HG03159 (cell line): ENCODE measurements around the gene SH3TC2.
A peak's percentile ranks its signal among the peaks of the same experiment; 100 is the strongest.

Experiments
- ATAC-seq: cut with Tn5 transposase; IDR thresholded peaks from one replicate; pipeline ENCODE4 v1.9.1; 2021; ENCODE audit warnings: mild to moderate bottlenecking, moderate library complexity; ENCODE audit not compliant: unreplicated experiment

The SH3TC2 gene

DNA sequence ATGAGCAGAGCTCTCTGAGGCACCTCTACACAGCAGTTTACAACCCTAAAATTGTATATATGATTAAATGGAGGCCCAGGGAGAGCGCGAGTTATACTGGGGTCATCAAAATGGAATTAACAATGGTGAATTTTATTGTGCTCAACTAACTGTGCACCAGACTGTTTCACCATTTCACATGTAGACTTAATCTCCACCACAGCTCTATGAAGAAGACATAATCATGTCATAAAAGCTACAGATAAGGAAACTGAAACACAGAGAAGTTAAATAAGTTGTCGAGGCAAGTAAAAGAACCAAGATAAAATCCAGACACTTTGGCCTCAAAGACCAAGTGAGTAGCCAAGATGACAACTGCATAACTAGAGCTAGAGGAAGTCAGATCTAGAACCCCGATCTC lies 1.5 kb downstream of the SH3TC2 start:
- no peak for ATAC-seq

DNA sequence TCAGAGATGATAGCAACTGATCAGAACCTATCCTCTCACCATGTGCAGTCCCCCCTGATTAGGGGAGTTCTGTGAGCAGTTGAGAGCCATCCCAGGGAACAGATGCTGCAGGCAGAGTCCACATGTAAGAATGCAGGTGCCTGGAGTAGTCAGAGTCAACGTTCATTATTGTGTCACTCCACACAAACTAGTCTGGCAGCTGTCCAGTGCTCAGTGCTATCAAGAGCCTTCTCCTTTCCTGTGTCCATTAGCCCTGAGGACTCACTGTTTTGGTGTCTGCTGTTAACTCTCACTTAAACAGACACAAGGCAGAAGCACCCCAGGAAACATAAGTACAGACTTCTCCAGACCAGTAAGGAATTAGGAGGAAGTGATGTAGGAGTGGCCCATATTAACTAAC lies 2.5 kb downstream of the SH3TC2 start:
- no peak for ATAC-seq

DNA sequence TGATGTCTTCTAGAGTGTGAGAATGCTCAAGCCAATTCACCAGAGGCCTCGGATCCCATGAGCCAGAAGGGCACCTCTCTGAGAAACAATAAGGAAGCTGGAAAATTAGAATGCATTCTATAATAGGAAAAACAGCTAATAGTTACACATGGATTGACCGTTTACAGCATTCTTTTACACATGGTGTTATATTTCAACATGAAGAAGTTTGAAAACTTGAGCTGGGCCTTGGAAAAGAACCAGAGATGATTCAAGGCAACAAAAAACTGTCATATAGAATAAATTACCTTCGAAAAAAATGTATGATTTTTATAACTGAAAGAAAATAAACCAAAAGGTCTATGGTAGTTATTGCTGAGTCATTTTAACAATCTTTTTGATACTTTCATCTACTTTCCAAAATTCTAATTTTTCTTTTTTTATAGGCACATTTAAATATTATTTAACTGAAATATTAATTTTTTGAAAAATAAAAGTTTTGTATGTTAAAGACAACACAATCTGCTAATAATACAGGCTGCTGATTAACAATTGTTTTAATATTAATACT lies 6.2 kb downstream of the SH3TC2 start:
- ATAC-seq = no peak

- ATAC-seq = no peak
Observed at GRCh38 chr5:149054416-149054815, 8.4 kb downstream of the SH3TC2 start.

DNA sequence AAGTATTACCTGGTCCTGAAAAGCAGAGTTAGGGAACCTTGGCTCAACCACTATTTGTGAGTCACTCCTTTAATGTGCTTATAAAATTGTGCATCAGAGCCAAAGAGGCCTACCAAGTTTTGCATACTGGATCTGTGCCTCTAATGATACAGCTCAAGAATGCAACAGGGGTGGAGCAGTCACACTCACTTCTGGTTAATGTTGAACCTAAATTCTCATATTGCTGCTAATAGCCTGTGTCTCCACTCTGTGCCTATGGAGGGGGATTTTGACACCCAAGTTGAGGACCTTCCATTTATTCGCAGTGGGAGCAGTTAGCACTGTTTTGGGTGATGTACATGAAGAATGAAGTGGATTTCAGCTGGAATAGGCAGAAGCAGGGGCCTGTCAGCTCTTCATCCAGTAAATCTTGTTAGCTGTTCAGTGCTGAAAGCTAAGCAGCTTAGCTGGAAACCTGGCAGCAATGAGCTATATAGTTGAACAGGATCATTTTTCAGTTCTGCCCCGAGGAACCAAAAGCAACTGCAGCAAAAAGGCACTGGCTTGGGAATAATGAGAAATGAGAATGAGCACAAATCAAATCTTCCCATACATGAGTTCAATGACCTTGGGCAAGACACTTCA lies 9.7 kb downstream of the SH3TC2 start:
- no peak for ATAC-seq

- ATAC-seq = no peak
Observed at GRCh38 chr5:149049371-149049781, 13.5 kb downstream of the SH3TC2 start.

DNA sequence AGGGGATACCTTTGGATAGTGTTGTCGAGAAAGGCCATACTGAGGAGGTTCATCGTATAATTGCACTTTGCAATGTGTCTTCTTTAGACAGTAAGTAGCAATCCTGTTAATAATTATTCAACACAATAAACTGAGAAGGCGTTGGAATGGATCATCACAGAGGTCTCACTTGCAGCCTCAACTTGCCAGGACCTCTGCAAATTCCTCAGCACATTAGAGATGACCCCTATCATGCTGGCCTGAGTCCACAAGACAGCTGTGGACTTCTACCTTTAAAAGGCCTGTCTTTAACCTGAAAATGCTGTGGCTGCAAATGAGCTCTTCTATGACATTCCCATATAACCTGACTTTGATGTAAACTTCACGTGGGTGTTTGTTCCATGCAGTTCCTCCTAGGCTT lies 14.1 kb downstream of the SH3TC2 start:
- ATAC-seq = no peak

GRCh38 chr5:149047462-149047861 lies 15.4 kb downstream of the SH3TC2 start:
- no peak for ATAC-seq

- ATAC-seq = no peak
Observed at GRCh38 chr5:149046196-149046829, 16.5 kb downstream of the SH3TC2 start.

GRCh38 chr5:149045089-149045460 lies 17.8 kb downstream of the SH3TC2 start:
- ATAC-seq = no peak

DNA sequence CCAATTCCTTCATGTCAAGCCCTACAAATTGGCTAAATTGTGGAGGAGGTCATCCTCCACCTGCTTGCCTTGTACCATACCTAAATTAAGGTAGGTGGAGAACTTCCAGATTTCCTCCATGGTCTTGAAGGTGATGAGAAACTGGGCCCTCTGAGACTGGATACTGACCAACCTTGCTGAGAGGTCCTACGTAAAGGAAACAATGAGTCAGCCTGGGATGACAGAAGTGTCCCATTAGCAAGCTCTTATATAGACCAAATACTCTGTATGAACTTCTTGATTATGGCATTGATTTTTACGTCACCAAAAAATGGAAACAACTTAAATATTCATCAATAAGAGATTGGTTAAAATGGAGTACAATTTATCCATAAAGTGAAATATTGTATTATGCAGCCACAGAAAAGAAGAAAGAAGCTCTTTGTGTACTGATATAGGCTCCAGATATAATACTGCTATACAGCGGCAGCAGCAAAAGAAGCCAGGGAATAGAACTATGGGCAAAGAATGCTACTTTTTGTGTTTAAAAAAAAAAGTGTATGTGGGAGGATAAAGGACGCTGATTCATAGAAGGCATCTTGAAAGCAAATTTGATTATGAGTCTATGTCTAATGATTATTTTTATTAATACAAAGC lies 18.3 kb downstream of the SH3TC2 start:
- no peak for ATAC-seq

DNA sequence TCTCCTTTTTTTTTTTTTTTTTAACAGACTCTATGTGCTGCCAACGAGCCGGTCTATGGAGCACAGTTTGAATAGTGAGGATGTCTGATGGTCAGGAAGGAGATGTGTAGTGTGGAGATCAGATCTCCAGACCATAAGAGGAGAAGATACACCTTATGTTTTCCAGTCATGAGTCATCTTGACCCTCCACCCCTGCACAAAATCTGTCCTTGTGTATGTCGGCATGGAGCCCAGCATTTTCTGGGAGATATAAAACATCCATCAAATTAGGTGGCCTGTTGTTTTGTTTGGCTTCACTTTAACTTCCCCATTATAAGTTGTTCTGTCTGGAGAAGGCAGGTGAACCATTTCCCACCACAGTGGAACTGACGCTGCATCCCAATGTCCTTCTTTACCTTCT lies 19.2 kb downstream of the SH3TC2 start:
- no peak for ATAC-seq

GRCh38 chr5:149042865-149043264 lies 20.0 kb downstream of the SH3TC2 start:
- no peak for ATAC-seq

DNA sequence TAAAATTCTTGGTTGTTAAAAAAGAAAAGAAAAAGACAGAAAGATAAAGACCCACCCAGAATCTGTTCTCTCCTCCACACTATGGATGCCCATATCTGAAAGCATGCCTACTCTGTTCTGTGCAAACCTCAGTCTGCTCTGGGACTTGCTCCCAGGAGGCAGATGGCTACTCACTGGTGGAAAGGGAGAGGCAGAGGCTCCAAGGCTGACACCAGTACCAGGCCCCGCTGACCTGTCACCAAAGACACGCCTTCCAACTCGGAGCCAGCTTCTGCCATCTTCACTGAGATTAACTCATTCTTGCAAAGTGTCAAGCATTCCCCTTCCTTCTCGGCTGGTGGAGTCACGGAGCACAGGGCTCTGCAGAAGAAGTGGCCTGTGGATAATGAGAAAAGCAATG lies 21.6 kb downstream of the SH3TC2 start:
- no peak for ATAC-seq

GRCh38 chr5:149040421-149040820 lies 22.4 kb downstream of the SH3TC2 start:
- no peak for ATAC-seq

GRCh38 chr5:149039506-149039905 lies 23.4 kb downstream of the SH3TC2 start:
- no peak for ATAC-seq

- ATAC-seq = no peak
Observed at GRCh38 chr5:149038336-149039080, 24.4 kb downstream of the SH3TC2 start.

GRCh38 chr5:149037817-149038216 lies 25.0 kb downstream of the SH3TC2 start:
- ATAC-seq = no peak

DNA sequence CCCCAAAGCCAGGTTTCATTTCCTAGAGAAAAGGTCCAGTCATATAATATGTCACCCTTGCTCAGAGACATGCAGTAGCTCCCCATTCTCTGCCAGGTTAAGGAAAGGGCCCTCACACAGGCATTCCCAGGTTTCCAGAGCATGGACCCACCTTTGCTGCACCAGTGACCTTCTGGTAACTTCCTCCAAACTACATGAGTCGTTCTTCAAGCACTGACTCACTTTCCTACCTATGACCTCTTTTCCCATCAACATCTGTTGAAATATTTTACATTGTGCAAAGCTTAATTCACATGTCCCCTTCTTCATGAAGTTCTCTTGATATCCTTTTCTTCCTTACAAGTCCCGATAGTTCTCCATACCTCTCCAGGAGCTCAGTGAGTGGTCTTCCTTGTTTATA lies 25.9 kb downstream of the SH3TC2 start:
- ATAC-seq = no peak

DNA sequence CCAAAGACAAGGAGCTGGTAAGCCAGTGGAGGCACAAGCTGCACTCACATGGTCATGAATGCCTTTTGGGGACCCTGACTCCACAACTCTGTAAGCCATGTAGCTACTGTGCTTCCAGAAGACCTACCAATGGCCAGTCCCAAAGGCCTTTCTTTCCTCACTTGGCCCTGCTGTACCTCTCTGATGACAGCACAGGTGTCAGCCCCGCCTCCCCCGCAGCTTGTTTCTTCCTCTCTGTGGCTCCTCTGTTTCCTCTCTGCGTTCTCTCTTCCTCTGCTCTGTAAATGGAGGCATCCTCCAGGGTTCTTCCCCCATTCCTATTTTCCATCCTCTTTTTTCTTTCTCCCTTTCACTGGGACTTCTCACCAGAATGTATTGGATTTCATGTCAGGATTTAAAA lies 26.7 kb downstream of the SH3TC2 start:
- ATAC-seq = no peak

DNA sequence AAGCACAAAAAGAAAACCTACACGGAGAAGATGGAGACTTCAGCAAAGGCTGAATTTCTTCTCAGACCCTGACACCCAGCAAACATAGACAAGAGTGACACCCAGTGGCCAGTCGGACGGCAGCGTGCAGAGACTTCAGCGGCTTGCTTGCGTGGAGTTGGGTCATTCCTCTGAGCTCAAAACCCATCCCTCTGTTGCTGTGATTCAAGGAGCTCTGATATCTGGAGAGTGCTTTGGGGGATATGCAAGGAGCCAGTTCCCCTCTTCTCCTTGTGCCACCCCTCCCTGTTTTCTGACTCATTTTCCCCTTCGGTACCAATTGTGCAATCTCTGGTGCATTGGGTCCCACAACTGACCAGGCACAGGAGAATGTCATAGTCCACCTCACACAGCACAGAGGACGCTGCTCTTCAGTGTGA lies 27.5 kb downstream of the SH3TC2 start:
- ATAC-seq = peak; percentile 94
